ENCODE results near the gene BPI. TPM values are rescaled to one million over a fixed set of nuclear protein-coding genes. Genes with fewer than 3 reads are reported as not detected.

BPI gene
- polyA plus RNA-seq, 1 of the 3 experiments (the other 2 are of a cell fraction) = not detected

DNA sequence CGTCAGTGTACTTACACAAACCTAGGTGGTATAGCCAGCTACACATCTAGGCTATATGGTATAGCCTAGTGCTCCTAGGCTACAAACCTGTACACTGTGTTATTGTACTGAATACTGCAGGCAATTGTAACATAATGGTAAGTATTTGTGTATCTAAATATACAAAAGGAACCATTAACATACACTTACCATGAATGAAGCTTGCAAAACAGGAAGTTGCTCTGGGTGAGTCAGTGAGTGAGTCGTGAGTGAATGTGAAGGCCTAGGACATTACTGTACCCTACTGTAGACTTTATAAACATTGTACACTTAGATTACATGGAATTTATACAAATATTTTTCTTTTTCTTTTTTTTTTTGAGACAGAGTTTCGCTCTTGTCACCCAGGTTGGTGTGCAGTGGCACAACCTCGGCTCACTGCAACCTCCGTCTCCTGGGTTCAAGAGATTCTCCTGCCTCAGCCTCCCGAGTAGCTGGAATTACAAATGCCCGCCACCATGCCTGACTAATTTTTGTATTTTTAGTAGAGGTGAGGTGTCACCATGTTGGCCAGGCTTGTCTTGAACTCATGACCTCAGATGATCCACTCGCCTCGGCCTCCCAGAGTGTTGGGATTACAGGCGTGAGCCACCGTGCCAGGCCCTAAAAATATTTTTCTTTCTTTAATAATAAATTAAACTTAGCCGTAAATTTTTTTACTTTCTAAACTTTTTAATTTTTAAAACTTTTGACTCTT lies 28.0 kb upstream of the BPI start (continued):
- TF ChIP-seq, protein P1, sequence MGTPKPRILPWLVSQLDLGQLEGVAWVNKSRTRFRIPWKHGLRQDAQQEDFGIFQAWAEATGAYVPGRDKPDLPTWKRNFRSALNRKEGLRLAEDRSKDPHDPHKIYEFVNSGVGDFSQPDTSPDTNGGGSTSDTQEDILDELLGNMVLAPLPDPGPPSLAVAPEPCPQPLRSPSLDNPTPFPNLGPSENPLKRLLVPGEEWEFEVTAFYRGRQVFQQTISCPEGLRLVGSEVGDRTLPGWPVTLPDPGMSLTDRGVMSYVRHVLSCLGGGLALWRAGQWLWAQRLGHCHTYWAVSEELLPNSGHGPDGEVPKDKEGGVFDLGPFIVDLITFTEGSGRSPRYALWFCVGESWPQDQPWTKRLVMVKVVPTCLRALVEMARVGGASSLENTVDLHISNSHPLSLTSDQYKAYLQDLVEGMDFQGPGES (IDR thresholded peaks at IDR 0.05; ENCODE audit: low read depth, low read length) = no peak
- TF ChIP-seq, protein P2, sequence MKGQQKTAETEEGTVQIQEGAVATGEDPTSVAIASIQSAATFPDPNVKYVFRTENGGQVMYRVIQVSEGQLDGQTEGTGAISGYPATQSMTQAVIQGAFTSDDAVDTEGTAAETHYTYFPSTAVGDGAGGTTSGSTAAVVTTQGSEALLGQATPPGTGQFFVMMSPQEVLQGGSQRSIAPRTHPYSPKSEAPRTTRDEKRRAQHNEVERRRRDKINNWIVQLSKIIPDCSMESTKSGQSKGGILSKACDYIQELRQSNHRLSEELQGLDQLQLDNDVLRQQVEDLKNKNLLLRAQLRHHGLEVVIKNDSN (IDR thresholded peaks at IDR 0.05; ENCODE audit: borderline replicate concordance, low read depth) = no peak
- no peak for TF ChIP-seq MEF2A (IDR thresholded peaks at IDR 0.05; ENCODE audit: borderline replicate concordance, low read depth)
- TF ChIP-seq FOXM1 (IDR thresholded peaks at IDR 0.05; ENCODE audit: low read depth) = no peak
- no peak for TF ChIP-seq MXI1 (IDR thresholded peaks at IDR 0.05; ENCODE audit: low read depth, low read length)
- peak; percentile 65 for TF ChIP-seq JUND (IDR thresholded peaks at IDR 0.05)
- no peak for TF ChIP-seq TEAD4 (IDR thresholded peaks at IDR 0.05; ENCODE audit: borderline replicate concordance, insufficient read depth)
- TF ChIP-seq, protein P3, sequence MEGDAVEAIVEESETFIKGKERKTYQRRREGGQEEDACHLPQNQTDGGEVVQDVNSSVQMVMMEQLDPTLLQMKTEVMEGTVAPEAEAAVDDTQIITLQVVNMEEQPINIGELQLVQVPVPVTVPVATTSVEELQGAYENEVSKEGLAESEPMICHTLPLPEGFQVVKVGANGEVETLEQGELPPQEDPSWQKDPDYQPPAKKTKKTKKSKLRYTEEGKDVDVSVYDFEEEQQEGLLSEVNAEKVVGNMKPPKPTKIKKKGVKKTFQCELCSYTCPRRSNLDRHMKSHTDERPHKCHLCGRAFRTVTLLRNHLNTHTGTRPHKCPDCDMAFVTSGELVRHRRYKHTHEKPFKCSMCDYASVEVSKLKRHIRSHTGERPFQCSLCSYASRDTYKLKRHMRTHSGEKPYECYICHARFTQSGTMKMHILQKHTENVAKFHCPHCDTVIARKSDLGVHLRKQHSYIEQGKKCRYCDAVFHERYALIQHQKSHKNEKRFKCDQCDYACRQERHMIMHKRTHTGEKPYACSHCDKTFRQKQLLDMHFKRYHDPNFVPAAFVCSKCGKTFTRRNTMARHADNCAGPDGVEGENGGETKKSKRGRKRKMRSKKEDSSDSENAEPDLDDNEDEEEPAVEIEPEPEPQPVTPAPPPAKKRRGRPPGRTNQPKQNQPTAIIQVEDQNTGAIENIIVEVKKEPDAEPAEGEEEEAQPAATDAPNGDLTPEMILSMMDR (IDR thresholded peaks at IDR 0.05) = no peak
- TF ChIP-seq, protein P4, sequence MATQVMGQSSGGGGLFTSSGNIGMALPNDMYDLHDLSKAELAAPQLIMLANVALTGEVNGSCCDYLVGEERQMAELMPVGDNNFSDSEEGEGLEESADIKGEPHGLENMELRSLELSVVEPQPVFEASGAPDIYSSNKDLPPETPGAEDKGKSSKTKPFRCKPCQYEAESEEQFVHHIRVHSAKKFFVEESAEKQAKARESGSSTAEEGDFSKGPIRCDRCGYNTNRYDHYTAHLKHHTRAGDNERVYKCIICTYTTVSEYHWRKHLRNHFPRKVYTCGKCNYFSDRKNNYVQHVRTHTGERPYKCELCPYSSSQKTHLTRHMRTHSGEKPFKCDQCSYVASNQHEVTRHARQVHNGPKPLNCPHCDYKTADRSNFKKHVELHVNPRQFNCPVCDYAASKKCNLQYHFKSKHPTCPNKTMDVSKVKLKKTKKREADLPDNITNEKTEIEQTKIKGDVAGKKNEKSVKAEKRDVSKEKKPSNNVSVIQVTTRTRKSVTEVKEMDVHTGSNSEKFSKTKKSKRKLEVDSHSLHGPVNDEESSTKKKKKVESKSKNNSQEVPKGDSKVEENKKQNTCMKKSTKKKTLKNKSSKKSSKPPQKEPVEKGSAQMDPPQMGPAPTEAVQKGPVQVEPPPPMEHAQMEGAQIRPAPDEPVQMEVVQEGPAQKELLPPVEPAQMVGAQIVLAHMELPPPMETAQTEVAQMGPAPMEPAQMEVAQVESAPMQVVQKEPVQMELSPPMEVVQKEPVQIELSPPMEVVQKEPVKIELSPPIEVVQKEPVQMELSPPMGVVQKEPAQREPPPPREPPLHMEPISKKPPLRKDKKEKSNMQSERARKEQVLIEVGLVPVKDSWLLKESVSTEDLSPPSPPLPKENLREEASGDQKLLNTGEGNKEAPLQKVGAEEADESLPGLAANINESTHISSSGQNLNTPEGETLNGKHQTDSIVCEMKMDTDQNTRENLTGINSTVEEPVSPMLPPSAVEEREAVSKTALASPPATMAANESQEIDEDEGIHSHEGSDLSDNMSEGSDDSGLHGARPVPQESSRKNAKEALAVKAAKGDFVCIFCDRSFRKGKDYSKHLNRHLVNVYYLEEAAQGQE (IDR thresholded peaks at IDR 0.05; ENCODE audit: low read depth, low read length) = no peak
- peak; percentile 71; the same call in 1 of the 2 replicates for TF ChIP-seq FOSL2 (IDR thresholded peaks at IDR 0.05; ENCODE audit: borderline replicate concordance, low read depth)
- TF ChIP-seq TCF12 (IDR thresholded peaks at IDR 0.05) = peak; percentile 44; the same call in 1 of the 2 replicates

DNA sequence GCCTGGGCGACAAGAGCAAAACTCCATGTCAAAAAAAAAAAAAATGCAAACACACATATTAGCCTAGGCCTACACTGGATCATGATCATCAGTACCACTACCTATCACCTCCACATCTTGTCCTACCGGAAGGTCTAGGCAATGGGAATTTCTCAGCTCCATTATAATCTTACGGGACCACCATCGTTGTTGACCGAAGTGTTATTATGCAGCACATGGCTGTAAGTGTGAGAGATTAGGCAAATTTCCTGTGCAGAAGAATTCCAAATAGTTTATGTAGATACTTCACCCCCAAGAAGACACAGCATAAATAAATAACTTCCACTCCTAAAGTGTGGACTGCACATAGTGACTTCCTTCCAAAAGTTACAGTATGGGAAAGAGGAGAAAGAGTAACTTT lies 26.7 kb upstream of the BPI start:
- Histone ChIP-seq H3K4me3 (ENCODE audit: low read depth in 2 of 2, low read length in 1 of 2) (no peak overlapping the region), H3K79me2 (ENCODE audit: insufficient read depth) (no peaks in the 10 kb centered on the region), H3K27me3 (ENCODE audit: insufficient read depth) (no peaks in the 10 kb centered on the region), H3K9me2 (no peaks in the 10 kb centered on the region), H3F3A (replicated peaks; ENCODE audit: insufficient read depth) (peaks cover 35% of the 10 kb centered on the region), H3K27ac (ENCODE audit: low read depth in 2 of 2, low read length in 1 of 2) (no peak overlapping the region), H3K9ac (no peak overlapping the region), H3K9me3 (no peaks in the 10 kb centered on the region), H3K4me1 (ENCODE audit: control insufficient read depth in 1 of 2, insufficient read depth in 2 of 2, low read depth in 1 of 2, low read length in 1 of 2) (peaks cover 0 to 13% of the 10 kb centered on the region in 2 experiments; a peak in 2 of 4 replicates), H3K36me3 (replicated peaks in 1 of 2; ENCODE audit: control insufficient read depth in 1 of 2, insufficient read depth in 2 of 2, low read length in 1 of 2) (no peaks in the 10 kb centered on the region), H4K20me1 (ENCODE audit: insufficient read depth) (no peaks in the 10 kb centered on the region), H3K4me2 (no peak overlapping the region), H2AFZ (ENCODE audit: low read depth) (no peak overlapping the region)
- DNase-seq = no peak
- ChIA-PET CTCF (interaction anchor here (1.2 to 1.6 kb wide), 3 partner anchors 18 to 48 kb away, joined by 3 read pairs; no protein-coding TSS in a partner anchor), POLR2A (no interaction called here)
- 94% methylated on average over 5 of the region's 5 CpGs for WGBS (ENCODE audit: low lambda C conversion rate)
- TF ChIP-seq, protein P2 (IDR thresholded peaks at IDR 0.05; ENCODE audit: borderline replicate concordance, low read depth) = no peak
- TF ChIP-seq YY1 (IDR thresholded peaks at IDR 0.05; ENCODE audit: low read depth) = no peak
- no peak for TF ChIP-seq RAD21 (IDR thresholded peaks at IDR 0.05; ENCODE audit: low read length)
- TF ChIP-seq RCOR1 (IDR thresholded peaks at IDR 0.05; ENCODE audit: low read length) = no peak
- TF ChIP-seq FOXJ3 (CRISPR knock-in tag; IDR thresholded peaks at IDR 0.05) = no peak
- TF ChIP-seq, protein P5, sequence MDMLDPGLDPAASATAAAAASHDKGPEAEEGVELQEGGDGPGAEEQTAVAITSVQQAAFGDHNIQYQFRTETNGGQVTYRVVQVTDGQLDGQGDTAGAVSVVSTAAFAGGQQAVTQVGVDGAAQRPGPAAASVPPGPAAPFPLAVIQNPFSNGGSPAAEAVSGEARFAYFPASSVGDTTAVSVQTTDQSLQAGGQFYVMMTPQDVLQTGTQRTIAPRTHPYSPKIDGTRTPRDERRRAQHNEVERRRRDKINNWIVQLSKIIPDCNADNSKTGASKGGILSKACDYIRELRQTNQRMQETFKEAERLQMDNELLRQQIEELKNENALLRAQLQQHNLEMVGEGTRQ (IDR thresholded peaks at IDR 0.05; ENCODE audit: borderline replicate concordance, low read depth, low read length) = no peak
- TF ChIP-seq TCF12 (IDR thresholded peaks at IDR 0.05) = no peak
- TF ChIP-seq FOXM1 (IDR thresholded peaks at IDR 0.05; ENCODE audit: low read depth) = no peak
- TF ChIP-seq, protein P6, sequence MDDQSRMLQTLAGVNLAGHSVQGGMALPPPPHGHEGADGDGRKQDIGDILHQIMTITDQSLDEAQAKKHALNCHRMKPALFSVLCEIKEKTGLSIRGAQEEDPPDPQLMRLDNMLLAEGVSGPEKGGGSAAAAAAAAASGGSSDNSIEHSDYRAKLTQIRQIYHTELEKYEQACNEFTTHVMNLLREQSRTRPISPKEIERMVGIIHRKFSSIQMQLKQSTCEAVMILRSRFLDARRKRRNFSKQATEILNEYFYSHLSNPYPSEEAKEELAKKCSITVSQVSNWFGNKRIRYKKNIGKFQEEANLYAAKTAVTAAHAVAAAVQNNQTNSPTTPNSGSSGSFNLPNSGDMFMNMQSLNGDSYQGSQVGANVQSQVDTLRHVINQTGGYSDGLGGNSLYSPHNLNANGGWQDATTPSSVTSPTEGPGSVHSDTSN (IDR thresholded peaks at IDR 0.05) = no peak
- TF ChIP-seq NFIC (IDR thresholded peaks at IDR 0.05; ENCODE audit: borderline replicate concordance) = no peak
- TF ChIP-seq GATA2 (CRISPR knock-in tag; IDR thresholded peaks at IDR 0.05) = no peak
- TF ChIP-seq CHD2 (IDR thresholded peaks at IDR 0.05; ENCODE audit: low read length, partially characterized antibody) = no peak

Data from SK-N-SH (cell line).